Tibial nerve (tissue), 4 donors: ENCODE results near the gene ZFYVE1.

Experiments
- CTCF ChIP-seq, 5 experiments: fragments of 200-600 bp in 3 of 5; fragments of 450-650 bp in 2 of 5; sonication (generic) in 3 of 5; IDR thresholded peaks; one replicate each; pipeline ENCODE4 v1.5.1; 2016 to 2019; ENCODE audit warnings: antibody characterized with exemption in 5 of 5, mild to moderate bottlenecking in 3 of 5, moderate library complexity in 2 of 5
- EP300 ChIP-seq, 2 donors: sonication (generic); formaldehyde crosslinking; IDR thresholded peaks; one replicate each; pipeline ENCODE4 v1.6.1; 2017; ENCODE audit warnings: antibody characterized with exemption in 2 of 2, mild to moderate bottlenecking in 1 of 2
- POLR2A ChIP-seq, 2 donors: fragments of 450-650 bp; IDR thresholded peaks; one replicate each; pipeline ENCODE4 v1.6.1; 2017; ENCODE audit warnings: antibody characterized with exemption in 2 of 2, mild to moderate bottlenecking in 2 of 2, moderate library complexity in 2 of 2

DNA sequence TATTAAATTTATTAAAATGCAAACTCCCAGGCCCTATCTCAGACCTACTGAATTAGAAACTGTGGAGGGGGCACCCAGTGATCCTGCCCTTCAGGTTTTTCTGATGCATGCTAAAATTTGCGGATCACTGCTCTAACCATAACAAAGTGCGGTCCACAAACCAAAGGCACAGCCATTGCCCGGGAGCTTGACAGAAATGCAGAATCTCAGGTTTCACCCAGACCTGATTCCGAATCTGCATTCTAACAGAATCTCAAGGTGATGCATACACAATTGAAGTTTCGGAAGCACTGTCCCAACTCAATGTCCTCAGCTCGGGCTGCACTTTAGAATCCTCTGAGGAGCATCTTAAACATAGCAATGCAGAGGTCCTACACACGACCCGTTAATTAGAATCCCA is 46.0 kb downstream of the ZFYVE1 start:
- TF ChIP-seq POLR2A (IDR thresholded peaks at IDR 0.05), result no peak
- TF ChIP-seq CTCF (IDR thresholded peaks at IDR 0.05), result no peak
- TF ChIP-seq EP300 (IDR thresholded peaks at IDR 0.05), result no peak
